HG03039 (cell line): ENCODE results near the gene MID1IP1.

Source experiments
- ATAC-seq: cut with Tn5 transposase; IDR thresholded peaks from one replicate; pipeline ENCODE4 v1.9.1; 2021; ENCODE audit warnings: mild to moderate bottlenecking, moderate library complexity; ENCODE audit not compliant: unreplicated experiment

Gene MID1IP1

GRCh38 chrX:38811515-38812243 lies 10.4 kb downstream of the MID1IP1 start:
- ATAC-seq, result no peak

DNA sequence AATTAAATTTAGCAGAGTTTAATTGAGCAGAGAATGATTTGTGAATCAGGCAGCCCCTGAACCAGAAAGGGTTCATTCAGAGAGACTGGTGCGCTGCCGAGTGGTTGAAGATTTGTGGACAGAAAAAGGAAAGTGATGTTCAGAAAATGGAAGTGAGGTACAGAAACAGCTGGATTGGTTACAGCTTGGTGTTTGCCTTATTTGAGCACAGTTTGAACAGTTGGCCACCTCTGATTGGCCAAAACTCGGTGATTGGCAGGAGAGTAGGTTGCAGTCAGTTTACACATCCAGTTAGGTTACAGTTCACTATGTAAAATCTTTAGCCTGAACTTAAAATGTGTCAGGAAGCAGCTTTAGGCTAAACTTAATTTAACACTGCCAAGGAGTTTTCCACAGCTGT lies 14.9 kb downstream of the MID1IP1 start:
- no peak for ATAC-seq

DNA sequence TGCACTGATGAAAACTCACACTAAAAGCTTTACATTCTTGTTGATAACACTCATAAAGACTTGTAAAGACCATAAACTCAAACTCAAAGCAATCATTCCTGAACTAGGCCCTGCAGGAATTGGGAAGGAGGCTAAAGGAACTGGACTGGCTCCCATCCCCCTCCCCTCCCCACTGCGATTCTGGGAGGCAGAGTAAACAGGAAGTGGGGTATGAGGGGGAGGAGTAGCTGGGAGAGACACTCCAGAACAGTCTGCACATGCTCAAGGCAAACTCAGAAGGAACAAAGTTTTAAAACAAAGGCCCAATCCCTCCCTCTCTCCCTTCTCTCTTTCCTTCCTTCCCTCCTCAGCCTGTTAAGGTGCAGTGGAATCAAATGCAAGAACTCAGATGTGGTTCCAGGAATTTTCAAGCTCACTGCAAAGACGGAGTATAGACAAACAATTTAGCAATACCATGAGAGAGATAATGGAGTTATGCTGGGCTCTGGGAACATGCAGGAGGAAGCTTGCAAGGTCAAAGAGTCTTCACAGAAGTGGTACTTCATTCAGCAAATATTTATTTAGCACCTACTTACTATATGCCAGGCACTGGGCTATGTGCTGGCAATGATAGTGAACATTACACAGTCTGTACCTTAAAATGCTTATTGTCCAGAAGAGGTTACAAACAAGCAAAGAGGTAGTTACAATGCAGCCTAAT lies 15.9 kb downstream of the MID1IP1 start:
- ATAC-seq, result no peak

DNA sequence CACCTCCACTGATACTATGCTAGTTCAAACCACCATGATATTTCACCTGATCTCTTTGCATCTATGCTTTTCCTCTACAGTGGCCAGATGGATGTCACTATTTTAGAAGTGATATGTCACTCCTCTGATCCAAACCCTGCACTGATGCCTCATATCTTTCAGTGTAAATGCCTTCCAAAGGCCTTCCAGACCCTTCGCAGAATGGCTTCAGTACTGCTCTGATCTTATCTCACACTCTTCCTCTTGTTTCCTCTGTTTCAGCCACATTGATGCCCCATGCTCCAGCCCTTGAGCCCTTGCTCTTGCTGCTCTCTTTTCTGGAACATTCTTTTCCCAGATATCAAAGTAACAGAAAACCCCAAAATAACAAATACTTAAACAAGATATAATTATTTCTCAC lies 17.9 kb downstream of the MID1IP1 start:
- no peak for ATAC-seq

DNA sequence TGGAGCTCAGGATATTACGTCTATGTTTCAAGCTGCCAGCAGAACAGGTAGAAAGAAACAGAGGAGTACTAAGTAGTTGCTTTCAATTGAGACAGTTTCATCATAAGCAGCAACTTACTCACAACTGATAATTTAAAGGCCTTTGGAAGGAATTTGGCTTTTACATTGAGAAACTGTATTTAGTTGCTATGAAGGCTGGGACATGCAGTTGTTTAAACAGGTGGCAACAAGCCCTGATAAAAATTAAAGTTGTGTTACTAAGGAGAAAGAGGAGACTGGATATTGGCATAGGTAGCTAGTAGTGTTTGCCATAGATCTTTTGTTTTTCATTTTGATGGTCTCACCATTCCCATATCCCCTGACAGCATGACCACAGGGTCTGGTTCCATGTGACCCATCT lies 18.4 kb downstream of the MID1IP1 start:
- no peak for ATAC-seq

DNA sequence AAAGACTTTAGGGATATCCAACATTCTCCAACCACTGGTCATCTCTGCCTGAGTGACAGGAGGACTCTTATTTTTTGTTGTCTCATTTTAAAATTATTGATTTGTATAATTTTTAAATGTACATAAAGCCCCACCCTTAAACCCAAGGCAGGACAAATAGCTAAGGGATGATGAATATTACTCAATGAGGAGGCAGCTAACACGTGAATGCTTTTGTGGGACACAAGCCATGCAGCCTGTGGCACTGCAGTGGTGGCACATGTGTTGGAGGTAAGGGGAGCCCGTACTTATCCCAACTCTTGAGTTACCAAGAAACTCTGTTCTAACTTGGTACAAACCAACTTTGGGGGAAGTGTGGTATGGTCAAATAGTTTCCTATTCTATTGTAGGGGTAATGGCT lies 19.5 kb downstream of the MID1IP1 start:
- no peak for ATAC-seq

- ATAC-seq, result no peak
These were observed 22.9 kb downstream of the MID1IP1 start for GRCh38 chrX:38824176-38824575.

DNA sequence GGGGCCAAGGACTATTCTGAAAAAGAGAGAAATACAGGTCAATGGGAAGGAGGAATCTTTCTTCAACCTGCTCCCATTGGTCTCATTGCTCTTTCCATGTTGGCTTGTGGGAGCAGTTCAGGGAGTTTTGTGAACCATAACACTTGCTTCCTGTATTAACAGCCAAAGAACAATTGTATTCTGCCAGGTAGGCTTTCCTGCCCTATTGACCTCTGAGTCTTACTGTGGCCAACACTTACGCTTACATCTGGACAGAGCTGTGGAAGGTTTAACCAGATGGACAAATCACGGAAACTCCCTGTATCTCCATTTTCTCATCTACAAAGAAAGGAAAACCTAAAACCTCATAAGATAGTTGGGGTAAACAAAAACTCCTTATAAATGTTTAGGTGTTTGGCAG lies 30.7 kb downstream of the MID1IP1 start:
- no peak for ATAC-seq

GRCh38 chrX:38837389-38837788 lies 36.1 kb downstream of the MID1IP1 start:
- no peak for ATAC-seq

DNA sequence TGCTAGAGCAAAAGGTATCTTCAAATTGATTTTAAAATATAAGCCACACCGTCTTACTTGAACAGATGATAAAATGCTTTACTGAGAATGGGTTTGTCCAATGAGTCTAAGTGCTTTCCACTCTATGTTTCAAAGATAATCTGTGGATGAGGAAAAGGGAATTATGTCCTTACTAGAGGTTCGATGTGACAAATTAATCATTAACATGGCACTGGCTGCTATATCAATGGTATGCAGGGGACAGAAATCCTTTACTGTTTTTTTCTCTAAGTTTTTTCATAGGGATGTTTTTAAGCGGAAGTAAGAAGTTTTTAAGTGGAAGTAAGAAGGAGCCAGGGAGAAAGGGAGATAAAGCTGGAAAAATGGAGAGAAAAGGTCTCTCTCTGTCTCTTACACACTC lies 38.0 kb downstream of the MID1IP1 start:
- no peak for ATAC-seq

DNA sequence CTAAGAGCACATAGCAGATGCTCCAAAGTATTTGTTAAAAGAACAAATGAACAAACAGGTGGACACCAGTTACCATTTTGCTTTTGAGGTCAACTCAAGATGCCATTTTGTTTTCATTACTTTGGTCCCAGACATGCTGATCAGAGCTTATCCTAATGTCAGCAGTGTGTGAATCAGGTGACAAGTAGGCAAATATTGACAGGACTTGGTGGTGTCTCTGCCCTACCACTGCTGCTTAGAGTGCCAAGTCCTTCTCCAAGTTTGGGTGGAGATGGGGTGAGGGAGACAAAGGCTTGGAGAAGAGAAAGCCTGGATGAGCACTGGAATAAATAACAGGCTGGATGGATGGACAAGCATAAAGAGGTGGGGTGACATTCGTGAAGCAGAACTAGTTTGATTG lies 38.7 kb downstream of the MID1IP1 start:
- ATAC-seq, result no peak

DNA sequence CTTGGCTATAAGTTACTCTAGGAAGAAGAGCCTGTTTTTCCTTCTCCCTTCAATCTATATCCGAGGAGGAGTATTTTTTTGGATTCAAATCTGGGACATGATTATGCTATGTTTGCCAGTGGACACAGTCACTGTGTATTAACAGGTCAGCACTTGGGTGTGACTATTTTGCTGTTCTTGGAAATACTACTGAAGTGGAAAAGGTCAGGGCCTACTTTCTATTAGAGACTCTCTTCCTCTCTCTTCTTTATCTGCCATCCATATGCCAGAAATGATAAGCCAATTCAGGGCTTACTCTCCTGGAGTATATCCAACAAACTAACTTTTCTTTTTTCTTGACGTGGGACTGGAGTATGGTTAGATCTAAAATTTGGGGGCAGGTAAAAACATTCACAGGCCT lies 40.5 kb downstream of the MID1IP1 start:
- ATAC-seq, result no peak

GRCh38 chrX:38845426-38845825 lies 44.2 kb downstream of the MID1IP1 start:
- no peak for ATAC-seq

- no peak for ATAC-seq
These were observed 46.1 kb downstream of the MID1IP1 start for GRCh38 chrX:38847206-38847902.

GRCh38 chrX:38847903-38848230 lies 46.6 kb downstream of the MID1IP1 start:
- no peak for ATAC-seq

- no peak for ATAC-seq
These were observed 47.6 kb downstream of the MID1IP1 start for GRCh38 chrX:38848671-38849455.

DNA sequence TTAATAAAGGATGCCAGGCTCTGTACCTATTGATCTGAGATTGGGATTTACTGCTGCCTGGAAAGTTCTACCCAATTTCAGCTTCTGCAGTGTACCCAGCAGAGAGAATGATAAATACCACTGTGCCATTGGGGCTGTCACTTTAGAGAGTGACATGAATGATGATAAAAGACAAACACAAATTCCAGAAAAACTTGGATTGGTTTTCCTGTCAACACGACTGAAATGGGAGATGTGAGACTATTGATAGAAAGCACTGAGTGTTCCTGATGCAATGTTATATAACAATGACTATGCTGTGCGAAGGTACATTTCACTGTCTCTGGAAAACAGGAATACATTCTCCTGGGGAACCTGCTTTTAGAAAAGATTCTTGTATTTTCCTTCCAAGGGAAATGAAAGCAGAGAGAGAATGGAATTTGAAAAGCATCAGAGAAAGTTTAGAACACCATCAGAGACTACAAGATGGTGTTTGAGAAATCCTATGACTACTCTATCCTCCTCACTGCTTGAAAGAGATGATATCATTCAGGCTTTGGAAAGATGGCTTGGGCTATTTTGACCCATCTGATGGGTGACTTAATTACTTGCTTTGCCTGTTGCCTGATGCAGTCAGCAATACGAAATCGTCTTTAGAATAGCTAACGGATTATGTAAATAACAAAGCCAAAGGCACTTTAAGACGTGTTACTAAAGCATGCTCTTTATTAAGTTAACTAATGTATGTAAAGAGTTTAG lies 49.7 kb downstream of the MID1IP1 start:
- ATAC-seq, result no peak

DNA sequence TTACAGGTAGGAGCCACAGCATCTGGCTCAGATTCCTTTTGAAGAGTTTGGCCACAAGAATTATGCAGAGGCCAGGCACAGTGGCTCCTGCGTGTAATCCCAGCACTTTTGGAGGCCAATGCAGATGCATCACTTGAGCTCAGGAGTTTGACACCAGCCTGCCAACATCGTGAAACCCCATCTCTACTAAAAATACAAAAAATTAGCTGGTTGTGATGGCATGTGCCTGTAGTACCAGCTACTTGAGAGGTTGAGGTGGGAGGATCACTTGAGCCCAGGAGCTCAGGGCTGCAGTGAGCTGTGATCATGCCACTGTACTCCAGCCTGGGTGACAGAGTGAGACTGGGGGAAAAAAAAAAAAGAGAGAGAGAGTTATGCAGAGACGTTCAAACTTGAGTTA lies 53.0 kb downstream of the MID1IP1 start:
- ATAC-seq, result no peak
